HL-60 (cell line): ENCODE data around the gene LRSAM1.

Experiments used
- DNase-seq, 2 experiments: peaks; one replicate each; pipeline ENCODE4 v3.0.0-alpha.2; 2010 to 2020; ENCODE audit warnings: low read depth in 1 of 2, low spot score in 1 of 2
- H3K27ac ChIP-seq: fragments of 250-450 bp; sonication (Bioruptor Pico); replicated peaks from 2 replicates; pipeline ENCODE4 v1.5.1; 2020; ENCODE audit warnings: mild to moderate bottlenecking, moderate library complexity
- H3K27me3 ChIP-seq: fragments of 250-450 bp; sonication (Bioruptor Pico); 2 replicates; pipeline ENCODE4 v1.5.1; 2021; ENCODE audit warnings: mild to moderate bottlenecking, moderate library complexity; ENCODE audit not compliant: insufficient read depth, poor library complexity, severe bottlenecking
- H3K4me3 ChIP-seq: replicated peaks from 2 replicates; pipeline ENCODE4 v1.5.1; 2011; ENCODE audit warnings: mild to moderate bottlenecking, control low read depth, low read length; ENCODE audit not compliant: insufficient read depth
- GABPA ChIP-seq: IDR thresholded peaks from 2 replicates; pipeline ENCODE4 v1.6.1; 2012; ENCODE audit warnings: low read depth
- POLR2AphosphoS5 ChIP-seq: IDR thresholded peaks from 2 replicates; pipeline ENCODE4 v1.6.1; 2012; ENCODE audit warnings: low read depth
- SPI1 ChIP-seq: IDR thresholded peaks from 2 replicates; pipeline ENCODE4 v1.6.1; 2012; ENCODE audit warnings: low read depth, mild to moderate bottlenecking, borderline replicate concordance
- TF ChIP-seq, protein P1 (sequence below): IDR thresholded peaks from 2 replicates; pipeline ENCODE4 v1.6.1; 2012; ENCODE audit warnings: low read depth; ENCODE audit not compliant: insufficient replicate concordance
- TF ChIP-seq, protein P2 (sequence below): IDR thresholded peaks from one replicate; pipeline ENCODE4 v1.5.1; 2011; ENCODE audit warnings: low read length, control low read depth, inconsistent platforms; ENCODE audit not compliant: insufficient read depth

LRSAM1 gene

DNA sequence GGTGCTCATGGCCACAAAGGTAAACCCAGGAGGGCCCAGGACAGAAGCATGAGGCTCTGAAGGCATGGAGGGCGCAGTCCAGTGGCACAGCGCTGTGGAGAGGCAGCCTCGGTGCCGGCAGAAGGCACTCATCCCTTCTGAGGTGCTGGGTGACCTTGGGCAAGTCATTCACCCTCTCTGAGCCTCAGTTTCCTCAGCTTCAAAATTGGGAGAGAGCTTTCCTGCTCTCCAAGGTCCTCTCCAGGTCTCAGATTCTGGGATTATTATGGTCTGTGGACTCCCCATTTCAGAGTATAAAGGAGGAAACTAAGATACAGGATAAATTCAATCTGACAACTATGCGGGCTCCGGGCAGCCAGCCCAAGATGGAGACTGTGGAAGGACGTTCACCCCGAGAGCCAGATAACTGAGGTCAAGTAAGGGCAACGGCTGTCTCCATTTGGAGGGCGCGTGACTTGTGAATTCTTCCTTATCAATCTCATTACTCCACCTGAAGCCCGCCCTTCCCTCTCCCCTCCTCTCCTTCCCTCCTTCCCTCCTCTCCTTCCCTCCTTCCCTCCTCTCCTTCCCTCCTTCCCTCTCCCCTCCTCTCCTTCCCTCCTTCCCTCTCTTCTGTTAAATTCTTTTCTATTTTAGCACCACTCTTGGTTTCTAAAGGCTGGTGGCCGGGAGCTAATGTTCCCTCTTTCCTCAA is 58.1 kb downstream of the LRSAM1 start:
- H3K4me3 ChIP-seq = no peak overlapping the region
- H3K27ac ChIP-seq = no peak overlapping the region
- no peak for DNase-seq
- TF ChIP-seq, protein P1, sequence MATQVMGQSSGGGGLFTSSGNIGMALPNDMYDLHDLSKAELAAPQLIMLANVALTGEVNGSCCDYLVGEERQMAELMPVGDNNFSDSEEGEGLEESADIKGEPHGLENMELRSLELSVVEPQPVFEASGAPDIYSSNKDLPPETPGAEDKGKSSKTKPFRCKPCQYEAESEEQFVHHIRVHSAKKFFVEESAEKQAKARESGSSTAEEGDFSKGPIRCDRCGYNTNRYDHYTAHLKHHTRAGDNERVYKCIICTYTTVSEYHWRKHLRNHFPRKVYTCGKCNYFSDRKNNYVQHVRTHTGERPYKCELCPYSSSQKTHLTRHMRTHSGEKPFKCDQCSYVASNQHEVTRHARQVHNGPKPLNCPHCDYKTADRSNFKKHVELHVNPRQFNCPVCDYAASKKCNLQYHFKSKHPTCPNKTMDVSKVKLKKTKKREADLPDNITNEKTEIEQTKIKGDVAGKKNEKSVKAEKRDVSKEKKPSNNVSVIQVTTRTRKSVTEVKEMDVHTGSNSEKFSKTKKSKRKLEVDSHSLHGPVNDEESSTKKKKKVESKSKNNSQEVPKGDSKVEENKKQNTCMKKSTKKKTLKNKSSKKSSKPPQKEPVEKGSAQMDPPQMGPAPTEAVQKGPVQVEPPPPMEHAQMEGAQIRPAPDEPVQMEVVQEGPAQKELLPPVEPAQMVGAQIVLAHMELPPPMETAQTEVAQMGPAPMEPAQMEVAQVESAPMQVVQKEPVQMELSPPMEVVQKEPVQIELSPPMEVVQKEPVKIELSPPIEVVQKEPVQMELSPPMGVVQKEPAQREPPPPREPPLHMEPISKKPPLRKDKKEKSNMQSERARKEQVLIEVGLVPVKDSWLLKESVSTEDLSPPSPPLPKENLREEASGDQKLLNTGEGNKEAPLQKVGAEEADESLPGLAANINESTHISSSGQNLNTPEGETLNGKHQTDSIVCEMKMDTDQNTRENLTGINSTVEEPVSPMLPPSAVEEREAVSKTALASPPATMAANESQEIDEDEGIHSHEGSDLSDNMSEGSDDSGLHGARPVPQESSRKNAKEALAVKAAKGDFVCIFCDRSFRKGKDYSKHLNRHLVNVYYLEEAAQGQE = no peak
- TF ChIP-seq GABPA (no peak), POLR2AphosphoS5 (no peak), SPI1 (no peak)
- TF ChIP-seq, protein P2, sequence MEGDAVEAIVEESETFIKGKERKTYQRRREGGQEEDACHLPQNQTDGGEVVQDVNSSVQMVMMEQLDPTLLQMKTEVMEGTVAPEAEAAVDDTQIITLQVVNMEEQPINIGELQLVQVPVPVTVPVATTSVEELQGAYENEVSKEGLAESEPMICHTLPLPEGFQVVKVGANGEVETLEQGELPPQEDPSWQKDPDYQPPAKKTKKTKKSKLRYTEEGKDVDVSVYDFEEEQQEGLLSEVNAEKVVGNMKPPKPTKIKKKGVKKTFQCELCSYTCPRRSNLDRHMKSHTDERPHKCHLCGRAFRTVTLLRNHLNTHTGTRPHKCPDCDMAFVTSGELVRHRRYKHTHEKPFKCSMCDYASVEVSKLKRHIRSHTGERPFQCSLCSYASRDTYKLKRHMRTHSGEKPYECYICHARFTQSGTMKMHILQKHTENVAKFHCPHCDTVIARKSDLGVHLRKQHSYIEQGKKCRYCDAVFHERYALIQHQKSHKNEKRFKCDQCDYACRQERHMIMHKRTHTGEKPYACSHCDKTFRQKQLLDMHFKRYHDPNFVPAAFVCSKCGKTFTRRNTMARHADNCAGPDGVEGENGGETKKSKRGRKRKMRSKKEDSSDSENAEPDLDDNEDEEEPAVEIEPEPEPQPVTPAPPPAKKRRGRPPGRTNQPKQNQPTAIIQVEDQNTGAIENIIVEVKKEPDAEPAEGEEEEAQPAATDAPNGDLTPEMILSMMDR = no peak
- no peaks in the 10 kb centered on the region for H3K27me3 ChIP-seq

DNA sequence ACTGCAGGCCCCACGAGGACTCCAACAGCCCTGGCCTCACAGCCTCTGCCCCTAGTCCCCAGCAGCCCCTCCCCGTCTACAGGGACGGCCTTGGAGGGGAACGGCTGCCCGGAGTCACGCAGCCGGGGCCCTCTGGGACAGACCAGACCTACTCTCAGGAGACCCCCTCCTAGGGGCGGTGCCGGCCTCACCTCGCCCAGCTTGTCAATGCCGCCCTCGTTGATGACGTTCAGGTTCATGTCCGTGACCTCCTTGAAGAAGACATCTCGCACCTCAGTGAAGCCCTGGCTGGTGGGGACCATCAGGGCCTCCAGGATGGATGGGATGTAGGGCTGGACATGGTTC is 58.6 kb downstream of the LRSAM1 start:
- H3K4me3 ChIP-seq = no peak overlapping the region
- no peak overlapping the region for H3K27ac ChIP-seq
- H3K27me3 ChIP-seq = no peaks in the 10 kb centered on the region
- TF ChIP-seq, protein P2 = no peak
- TF ChIP-seq GABPA (no peak), SPI1 (no peak), POLR2AphosphoS5 (no peak)
- TF ChIP-seq, protein P1 = no peak
- DNase-seq = no peak

DNA sequence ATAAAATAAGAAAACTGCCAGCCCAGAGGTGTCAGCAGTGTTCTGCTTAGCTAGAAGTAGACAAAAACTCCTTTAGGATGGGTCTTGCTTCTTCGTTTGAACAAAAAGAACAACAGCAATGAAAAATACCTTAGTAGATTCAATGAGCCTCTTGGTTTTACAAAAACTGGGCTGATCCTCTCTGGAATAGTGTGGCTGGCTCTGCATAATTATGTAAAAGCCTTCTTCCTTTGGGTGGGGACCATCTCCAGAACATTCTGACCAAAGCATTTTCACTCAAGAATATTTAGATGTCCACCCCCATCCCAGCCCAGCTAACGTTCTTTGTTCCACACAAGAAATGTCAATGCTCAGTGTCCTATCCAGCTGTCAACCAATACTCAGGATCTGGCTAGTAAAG is 63.2 kb downstream of the LRSAM1 start:
- no peak for DNase-seq
- no peak overlapping the region for H3K27ac ChIP-seq
- TF ChIP-seq, protein P2 = no peak
- TF ChIP-seq GABPA (no peak), SPI1 (no peak), POLR2AphosphoS5 (no peak)
- TF ChIP-seq, protein P1 = no peak

More for the DNA sequence above, 63.2 kb downstream of the LRSAM1 start:
- Histone ChIP-seq H3K27me3 (no peaks in the 10 kb centered on the region), H3K4me3 (no peak overlapping the region)
